NOMO-1 treated with DMSO at 0.1 percent for 48 hours (cell line): ENCODE results near the gene NMNAT2.

Experiments
- DNase-seq: peaks from one replicate; lab custom pipeline; 2025; ENCODE audit not compliant: unreplicated experiment; lab: John Stamatoyannopoulos, UW

NMNAT2 gene

DNA sequence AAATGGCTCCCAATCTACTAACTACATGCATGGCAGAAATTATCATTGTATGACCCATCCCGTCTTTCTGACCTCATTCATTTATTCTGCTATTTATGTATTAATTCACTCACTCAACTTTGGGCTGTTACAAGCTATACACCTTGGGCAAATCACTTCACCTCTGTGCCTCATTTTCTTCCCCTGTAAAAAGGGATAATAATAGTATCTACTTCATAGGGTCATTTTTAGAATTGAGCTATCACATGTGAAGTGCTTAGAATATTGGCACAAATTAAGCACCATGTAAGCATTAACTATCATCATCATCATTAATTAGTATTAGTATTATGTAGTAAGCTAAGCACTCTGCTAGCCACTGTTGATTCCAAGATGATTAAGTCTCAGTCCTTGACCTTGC lies 52.1 kb downstream of the NMNAT2 start:
- DNase-seq: no peak

DNA sequence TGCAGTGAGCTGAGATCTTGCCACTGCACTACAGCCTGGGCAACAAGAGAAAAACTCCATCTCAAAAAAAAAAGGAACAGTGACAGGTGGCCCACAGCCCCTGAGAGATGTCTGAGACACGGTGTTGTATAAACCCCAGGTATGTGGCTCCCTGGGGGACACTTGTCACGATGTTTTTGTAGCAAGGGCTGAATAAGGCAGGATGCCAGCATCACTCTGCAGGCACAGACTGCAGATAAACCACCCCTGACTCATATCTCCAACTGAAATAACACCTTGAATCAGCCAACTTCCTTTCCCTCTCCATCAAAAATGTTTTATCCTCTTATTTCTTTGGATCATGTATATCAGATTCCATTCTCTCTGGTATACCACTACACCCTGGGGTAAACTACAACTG lies 52.5 kb downstream of the NMNAT2 start:
- DNase-seq: no peak

DNA sequence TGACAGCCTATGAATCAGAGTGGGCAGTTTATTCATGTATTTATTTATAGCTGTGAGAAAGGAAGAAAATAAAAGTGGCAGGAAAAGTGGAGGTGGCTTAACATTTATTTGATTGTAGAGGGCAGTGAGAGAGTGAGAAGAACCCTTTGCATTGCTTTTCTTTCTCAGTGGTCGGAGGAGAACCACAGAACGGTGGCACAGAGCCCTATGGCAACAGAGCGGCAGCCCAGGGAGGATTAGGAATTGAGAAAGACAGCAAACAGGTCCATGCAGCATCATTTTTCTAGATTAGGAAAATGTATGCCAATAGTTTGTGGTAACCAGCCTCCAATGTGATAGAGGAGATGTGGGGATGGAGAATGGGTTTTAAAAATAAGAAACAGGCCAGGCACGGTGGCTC lies 53.1 kb downstream of the NMNAT2 start:
- DNase-seq: no peak

DNA sequence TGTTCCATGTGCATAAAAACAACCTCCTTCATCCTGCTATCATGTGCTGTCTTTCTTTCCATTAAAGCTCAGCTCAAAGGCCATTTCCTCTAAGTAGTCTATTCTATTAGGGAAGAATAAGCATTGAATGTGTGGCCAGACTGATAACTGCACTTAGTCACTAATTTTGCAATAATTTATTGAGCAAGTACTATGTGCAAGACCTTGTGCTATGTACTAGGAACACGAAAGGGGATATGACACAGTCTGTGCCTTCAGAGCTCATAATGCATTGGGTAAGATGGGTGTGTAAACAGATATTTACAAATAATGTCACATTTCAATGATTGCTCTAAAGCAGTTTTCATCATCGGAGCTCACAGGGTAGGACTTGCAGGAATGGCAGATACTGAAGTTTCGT lies 54.2 kb downstream of the NMNAT2 start:
- peak; percentile 83 for DNase-seq

DNA sequence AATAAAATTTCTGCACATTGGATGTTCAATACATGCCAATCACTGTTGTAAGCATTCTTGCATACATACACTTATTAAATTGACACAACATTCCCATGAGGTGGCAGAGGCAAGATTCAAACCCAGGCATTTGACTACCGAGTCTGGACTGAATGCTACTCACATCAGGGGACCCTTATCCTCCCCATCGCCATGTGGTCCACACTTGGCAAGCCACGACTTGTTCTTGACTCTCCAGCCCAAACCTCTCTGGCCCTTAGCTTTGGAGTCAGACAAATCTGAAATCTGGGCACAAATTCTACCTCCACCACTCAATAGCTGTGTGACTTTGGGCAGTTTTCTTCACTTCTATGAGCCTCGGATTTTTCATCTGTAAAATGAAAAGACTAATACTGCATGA lies 57.1 kb downstream of the NMNAT2 start:
- DNase-seq: no peak

DNA sequence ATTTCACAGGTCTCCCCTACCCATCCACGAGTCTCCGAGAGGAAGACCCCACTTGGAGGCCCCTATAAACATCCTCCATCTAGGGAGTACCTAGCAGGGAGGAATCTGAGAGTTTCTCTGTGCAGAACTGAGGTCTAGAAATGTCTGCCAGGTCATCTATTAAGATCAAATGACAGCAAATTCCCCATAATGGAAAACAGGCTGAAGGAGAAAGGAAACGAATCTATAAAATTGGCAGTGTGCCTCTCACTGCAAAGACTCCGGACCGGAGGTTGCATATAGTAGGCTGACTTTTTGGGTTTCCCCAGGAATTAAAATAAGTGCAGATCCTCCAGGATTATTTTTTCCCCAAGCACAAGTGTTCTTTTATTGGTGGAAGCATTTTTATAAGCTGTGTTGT lies 57.7 kb downstream of the NMNAT2 start:
- no peak for DNase-seq

DNA sequence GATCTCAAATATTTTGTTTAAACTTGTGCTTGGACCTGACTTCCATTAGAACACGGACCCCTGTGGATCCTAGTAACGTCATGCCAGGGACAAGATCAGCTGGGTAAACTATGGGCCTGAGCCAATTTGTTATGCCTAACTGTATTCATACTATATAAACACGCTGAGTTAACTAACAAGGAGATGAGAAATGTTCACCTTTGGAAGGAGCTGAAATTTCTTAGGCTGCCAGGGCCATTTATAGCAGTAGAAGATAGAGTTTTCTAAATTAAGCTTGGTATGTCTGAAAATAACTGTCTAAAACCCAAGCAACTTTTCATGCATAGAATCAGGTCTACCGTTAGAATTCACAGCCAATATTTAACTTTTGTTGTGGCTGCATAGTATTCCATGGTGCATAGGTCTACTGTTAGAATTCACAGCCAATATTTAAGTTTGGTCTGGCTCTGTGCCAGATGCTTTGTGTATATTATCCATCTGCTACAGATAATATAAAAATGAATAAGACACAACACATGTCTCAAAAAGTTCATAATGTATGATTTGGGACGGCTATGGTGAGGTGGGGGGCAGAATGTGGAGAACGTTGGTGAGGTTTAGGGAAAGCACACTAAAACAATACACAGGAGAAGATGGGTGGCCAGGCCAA lies 61.5 kb downstream of the NMNAT2 start:
- DNase-seq: no peak

DNA sequence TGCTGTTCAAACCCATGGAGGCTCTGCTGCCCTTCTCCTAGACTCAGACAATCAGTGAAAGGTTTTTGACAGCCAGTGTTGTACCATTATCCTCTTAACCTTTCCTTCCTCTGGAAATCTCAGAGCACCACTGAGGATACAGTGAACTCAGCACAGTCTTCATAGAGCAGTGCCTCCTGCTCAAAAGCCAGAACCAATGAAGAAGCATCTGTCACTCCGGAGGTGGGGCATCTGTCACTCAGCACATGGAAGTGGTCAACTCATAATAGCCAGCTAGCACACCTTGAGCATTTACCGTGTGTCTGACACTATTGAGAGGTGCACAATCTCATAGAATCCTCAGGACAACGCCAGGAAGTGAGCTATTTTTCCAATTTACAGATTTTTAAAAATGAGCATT lies 62.4 kb downstream of the NMNAT2 start:
- DNase-seq: no peak

DNA sequence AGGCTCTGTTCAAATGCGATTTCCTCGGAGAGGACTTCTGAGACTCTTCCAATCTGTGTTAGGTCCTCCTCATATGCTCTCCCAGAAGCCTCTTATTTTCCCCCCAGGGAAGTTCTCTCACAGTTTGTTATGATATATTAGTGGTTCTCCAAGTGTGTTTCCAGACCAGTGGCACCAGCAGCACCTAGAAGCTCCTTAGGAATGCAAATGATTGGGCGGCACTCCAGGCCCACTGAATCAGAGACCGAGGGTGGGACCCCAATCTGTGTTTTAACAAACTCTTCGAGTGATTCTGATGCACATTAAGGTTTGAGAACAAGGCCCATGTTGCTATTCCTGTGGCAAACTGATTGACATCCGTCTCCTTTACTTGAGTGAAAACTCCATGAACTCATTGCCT lies 63.0 kb downstream of the NMNAT2 start:
- no peak for DNase-seq

DNA sequence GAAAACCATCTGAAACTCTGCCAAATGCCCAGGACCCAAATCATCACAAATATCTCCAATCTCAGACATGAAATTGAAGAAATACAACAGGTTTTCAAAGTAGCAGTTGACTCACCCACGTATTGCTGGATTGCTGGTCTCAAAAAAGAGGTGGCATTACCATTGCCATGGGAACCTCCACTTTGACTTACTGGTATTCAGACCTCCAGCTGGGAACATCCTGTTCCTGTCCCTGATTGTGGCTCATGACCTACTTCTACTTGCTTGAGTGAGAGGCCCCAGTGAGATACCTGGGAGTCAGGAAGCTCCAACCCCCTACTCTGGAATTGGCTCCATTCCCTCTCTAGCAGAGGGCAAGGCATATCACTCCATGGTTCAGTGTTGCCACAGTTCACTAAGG lies 64.6 kb downstream of the NMNAT2 start:
- DNase-seq: no peak

DNA sequence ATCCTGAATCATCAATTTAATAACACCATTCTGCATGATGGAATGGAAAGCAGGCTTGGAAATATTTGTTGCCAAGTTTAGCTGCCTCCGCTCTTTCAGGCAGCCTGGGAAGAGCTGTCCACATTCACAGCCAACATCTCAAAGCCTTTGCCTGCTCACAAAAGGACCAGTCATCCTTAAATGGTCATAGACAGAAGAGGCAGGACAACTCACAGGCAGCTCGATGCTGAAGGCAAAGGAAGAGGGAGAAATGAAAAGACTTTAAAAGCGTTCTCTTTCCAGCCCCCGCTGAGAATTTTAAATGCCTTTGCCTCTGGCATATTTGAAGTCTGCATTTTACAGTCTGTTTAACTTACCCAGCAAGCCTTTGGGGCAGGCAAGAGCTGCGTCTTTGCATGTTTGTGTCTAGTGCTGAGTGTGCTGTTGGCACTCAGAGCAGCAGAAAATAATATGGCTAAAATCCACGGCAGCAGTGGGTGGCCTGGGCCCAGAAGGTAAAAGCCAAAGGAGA lies 68.9 kb downstream of the NMNAT2 start:
- DNase-seq: no peak

DNA sequence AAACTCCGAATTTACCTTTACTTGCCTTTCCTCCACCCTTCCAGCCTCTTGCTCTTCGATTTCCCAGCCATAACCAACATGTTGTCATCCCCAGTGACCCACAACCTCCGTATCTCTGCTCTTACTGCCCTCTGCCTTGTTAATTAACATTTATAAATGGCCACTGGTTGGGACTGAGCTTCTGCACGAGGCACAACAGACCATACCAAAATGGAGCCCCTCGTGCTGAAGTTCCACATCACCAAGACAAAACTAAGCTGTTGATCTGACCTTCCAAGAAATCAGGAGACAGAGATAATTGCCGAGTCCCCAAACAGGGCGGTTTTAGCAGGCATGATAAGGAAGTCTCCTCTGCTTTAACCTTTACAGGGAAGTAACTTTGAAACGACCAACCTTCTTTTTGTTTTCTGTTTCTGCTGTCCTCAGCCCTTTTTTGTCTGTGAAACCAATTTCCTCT lies 71.9 kb downstream of the NMNAT2 start:
- DNase-seq: peak; percentile 69

DNA sequence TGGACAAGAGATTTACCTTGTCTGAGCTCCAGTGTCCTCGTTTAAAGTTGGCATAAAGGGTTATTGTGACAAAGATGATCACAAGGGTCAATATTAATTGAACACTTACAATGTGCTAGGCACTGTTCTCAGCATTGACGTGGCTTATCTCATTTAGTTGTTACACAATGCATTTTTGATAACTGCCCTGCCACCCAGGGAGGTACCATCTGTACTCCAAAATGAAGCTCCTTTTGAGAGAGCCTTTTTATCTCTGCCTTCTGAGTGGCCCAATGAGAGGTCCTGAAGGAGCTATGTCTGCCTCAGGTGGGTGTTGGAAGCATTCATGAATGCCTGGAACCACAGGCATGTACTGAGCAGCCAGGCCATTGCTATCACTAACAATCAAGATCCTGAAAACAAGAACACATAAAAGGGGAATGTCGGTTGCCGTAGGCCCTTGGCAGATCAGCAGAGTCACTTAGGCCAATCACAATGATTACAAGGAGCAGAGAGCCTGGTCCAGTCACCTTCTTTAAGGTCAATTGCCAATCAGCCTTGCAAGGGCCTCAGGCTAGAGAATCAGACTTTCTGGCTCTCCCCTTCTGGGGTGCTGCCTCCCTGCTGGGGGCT lies 78.5 kb downstream of the NMNAT2 start:
- no peak for DNase-seq

DNA sequence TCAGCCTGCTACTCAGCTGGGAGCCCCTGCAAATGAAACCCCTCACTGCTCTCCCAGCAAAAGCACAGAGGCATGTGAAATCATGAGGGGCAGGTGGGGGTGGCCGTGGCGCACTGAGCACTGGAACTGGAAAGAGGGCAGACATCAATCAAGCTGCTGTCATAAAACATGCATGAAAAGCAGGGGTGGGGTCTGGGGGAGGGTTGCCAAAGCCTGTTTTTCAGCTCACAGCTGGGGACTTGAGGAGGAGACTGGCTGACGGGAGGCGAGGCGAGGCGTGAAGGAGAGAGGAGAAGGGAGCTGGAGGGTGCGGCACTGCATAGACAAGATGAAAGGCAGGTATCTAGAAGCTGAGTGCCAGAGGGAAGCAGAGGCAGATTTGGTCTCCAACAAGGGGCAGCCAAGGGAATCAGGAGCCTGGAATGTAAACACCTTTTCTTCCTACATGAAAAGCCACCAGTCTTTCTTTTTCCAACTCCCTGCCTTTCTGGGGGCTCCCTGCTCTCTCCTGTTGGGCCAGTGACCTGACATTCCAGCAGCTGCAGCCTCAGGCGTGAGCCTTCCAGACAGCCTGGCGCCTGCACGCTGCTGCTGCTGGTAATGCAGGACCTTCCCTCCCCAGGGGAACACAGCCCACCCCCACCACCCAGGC lies 87.0 kb downstream of the NMNAT2 start:
- no peak for DNase-seq

DNA sequence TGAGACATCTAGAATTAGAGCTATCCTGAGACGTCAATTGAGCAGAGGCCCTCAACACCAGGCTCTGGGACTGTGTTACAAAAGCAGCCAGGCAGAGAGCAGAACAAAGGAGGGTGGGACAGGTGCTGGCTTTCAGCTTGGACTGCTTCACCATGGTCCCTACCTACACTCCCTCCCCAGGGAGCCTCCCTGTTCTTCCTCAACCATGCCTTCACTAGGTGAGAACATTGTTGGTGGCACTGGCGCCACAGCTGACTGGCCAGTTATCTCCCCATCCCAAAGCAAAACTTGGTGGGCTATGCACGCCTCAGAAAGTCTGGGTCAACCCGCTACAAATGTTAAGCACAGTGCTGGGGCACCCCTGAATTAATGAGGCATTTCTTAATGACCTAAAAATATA lies 87.8 kb downstream of the NMNAT2 start:
- no peak for DNase-seq

DNA sequence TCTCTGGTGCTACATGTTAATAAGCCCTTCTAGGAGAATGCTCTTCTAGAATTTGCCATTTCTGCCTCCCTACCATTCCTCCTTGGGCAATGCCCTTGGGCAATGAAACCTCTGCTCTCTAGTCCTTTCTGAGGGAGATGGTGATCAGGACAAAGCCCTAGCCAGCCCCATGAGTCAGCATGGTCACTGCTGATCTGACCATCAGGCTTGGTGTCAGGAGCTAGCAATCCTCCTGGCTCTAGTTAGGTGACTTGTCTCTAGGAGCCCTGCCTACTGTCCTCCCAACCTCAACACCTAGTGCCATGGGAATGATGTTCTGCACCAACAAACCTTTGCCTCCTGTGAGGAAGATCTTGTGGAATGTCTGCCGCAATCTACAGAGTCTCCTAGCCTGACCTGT lies 89.8 kb downstream of the NMNAT2 start:
- no peak for DNase-seq

DNA sequence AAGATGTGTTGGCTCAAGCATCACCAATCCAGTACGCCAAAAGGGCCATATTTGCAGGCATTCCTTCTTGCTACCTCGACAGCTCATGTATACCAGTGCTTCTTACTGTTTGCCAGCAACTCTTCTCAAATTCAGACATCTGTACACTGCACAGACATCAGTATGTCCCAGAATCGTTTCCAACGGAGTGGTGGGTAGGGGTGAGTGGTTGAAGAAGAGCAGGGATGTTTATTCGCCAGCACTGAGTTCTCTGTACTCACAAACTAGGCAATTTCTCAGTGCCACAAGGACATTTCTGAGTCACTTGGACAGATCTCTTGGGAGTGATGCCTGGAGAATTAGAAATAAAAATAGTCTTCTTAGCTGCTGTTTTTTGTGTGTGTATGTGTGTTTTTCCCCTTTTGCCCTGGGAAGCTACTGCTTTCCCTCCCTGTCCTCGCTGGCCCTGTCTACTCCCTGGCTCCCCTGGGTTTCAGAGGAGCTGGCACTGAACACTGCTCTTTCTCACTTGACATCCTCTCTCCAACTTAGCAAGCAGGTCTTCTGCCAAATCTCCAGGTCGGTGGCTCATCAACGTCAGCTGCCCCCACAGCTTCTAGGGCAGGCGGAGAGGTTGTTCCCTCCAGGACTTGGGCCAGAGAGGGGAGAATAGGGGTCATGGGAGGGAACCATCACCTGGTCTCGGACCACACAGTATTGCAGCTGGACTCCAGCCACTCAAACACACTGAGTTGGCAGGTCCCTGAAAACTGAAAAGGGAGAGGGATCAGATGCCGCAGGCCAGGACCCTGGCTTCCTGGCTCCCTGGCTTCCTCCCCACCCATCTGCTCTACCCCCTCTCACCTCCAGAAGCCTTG lies 90.5 kb downstream of the NMNAT2 start:
- no peak for DNase-seq

DNA sequence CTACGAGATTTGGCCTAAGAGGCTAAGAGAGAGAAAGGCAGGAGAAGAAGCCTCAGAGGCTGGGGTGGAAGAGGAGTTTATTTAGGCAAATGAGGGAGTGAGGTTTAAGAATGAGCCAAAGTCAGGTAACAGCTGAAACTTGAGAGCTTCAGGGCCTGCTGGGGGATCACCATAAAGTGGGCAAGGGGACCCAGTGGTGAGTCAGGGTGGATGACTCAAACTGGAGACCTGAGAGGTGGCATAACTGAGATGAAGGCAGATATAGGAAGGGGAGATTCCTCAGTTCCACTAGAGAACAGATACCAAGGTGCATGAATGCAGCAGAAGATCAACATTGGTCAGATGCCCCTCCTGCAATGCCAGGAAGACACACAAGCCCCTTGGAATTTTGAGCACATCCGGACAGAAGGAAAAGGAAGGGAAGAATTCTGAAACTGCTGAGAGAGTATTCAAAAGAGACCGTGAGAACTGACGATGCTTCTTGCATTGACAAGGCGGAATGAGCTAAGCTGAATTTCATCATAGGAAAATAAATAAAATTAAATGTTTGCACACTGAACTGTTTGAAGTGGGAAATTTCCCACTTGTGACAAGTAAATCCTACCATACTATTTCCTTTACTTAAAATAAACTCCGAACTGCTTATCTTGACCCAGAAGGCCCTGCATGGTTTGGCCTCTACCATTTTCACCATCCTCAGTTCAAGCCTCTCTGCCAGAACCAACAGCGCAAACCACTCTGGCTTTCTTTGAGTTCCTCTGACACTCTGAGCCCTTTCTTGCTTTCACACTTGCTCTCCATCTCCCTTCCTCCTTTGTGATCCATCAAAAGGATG lies 94.1 kb downstream of the NMNAT2 start:
- DNase-seq: no peak

DNA sequence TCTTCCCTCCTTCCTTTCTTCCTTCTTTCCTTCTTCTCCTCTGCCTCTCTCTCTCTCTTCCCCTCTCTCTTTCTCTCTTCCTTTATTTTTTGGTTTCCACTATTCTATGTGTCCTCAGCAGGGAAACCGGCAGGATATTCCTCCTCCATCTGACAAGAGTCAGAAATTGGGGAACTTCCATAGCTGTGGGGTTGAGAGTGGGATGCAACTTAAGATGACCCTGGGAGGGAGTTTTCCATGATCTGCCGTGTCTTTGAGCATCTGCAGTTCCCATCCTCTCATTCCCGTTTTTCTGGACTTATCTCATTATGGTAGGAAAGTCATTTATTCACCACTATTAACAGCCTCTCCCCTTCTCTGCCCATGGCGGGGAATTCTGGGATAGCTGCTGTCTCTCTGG lies 98.6 kb downstream of the NMNAT2 start:
- no peak for DNase-seq

DNA sequence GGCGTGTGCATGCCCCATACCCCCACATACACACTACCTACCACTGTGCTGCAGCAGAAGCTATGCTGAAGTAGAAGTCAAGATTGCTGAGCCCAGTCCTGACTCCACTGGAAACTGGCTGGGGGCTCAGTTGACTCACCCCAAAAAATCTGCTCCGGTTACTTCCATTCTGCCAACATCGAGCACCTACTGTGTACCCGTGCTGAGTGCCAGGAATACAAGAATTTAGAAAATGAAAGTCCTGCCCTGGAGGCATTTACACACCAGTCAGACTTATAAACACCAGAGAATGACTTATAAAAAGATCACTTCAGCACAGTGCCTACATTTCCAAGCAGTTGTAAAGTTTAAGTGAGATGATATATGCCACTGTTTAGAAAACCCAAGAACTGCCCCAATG lies 99.1 kb downstream of the NMNAT2 start:
- DNase-seq: no peak

DNA sequence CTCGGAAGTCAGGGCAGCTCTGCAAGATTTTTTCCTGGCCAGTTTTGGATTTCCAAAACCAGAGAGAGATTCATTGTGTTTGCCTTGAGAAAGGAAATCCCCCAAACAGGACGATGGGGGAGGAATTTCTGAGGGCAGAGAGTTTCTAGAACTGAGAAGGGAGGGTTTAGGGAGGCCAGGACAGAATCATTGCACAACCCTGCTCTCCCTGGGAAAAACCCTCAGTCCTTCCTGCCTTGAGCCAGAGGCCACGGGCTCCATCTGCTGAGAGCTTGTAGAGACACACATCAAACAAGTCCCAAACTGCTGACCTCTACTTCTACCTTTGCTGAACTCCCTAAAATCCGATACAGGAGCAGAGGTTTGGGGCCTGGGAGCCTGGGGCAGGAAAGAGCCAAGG lies 99.7 kb downstream of the NMNAT2 start:
- DNase-seq: no peak
